SU-DHL-6 (cell line): ENCODE data around the gene NR2F6.

ENCODE experiments used
- H2AFZ ChIP-seq: fragments of 200-600 bp; sonication (generic); 2 replicates; pipeline ENCODE4 v1.6.1; 2014; ENCODE audit warnings: low read depth, mild to moderate bottlenecking, moderate library complexity, mixed read lengths, antibody characterized with exemption, low read length; ENCODE audit not compliant: severe bottlenecking
- H3F3A ChIP-seq: fragments of 200-600 bp; shearing (Covaris generic); 2 replicates; pipeline ENCODE4 v1.6.0; 2016; ENCODE audit warnings: antibody characterized with exemption, mild to moderate bottlenecking; ENCODE audit not compliant: insufficient read depth
- H3K27ac ChIP-seq: fragments of 200-600 bp; sonication (generic); 2 replicates; pipeline ENCODE4 v1.5.1; 2016; ENCODE audit warnings: low read depth, mild to moderate bottlenecking, low read length, moderate library complexity, mixed read lengths
- H3K27me3 ChIP-seq: fragments of 200-600 bp; sonication (generic), shearing (Covaris generic); 2 replicates; pipeline ENCODE4 v1.6.0; 2014; ENCODE audit warnings: mild to moderate bottlenecking, low read length
- H3K36me3 ChIP-seq: fragments of 200-600 bp; sonication (generic); 2 replicates; pipeline ENCODE4 v1.6.1; 2014; ENCODE audit warnings: mild to moderate bottlenecking, low read length, mixed read lengths
- H3K4me2 ChIP-seq: fragments of 300-600, 200-600 bp; shearing (Covaris generic), sonication (generic); 2 replicates; pipeline ENCODE4 v1.6.0; 2014; ENCODE audit warnings: low read length, low read depth, mild to moderate bottlenecking; ENCODE audit not compliant: poor library complexity, severe bottlenecking
- H3K4me3 ChIP-seq: fragments of 200-600 bp; sonication (generic); 2 replicates; pipeline ENCODE4 v1.5.1; 2014; ENCODE audit warnings: antibody characterized with exemption, low read length, mild to moderate bottlenecking, mixed read lengths; ENCODE audit not compliant: insufficient read depth, poor library complexity, severe bottlenecking
- H3K79me2 ChIP-seq: fragments of 200-600 bp; sonication (generic); 2 replicates; pipeline ENCODE4 v1.6.1; 2014; ENCODE audit warnings: mild to moderate bottlenecking, low read length, moderate library complexity; ENCODE audit not compliant: insufficient read depth
- H3K9ac ChIP-seq: fragments of 200-600 bp; sonication (generic); 2 replicates; pipeline ENCODE4 v1.7.0; 2014; ENCODE audit warnings: mild to moderate bottlenecking, low read length
- H3K9me2 ChIP-seq: fragments of 200-600 bp; sonication (generic); replicated peaks from 2 replicates; pipeline ENCODE4 v1.6.1; 2014; ENCODE audit warnings: low read length; ENCODE audit not compliant: insufficient read depth
- H3K9me3 ChIP-seq: fragments of 200-600 bp; sonication (generic); 2 replicates; pipeline ENCODE4 v1.6.1; 2014; ENCODE audit warnings: low read length, mixed read lengths; ENCODE audit not compliant: insufficient read depth
- H4K20me1 ChIP-seq: fragments of 200-600 bp; sonication (generic); 2 replicates; pipeline ENCODE4 v1.6.1; 2014; ENCODE audit warnings: low read depth, mild to moderate bottlenecking, antibody characterized with exemption, low read length, moderate library complexity, mixed read lengths
- CTCF ChIP-seq: fragments of 200-600 bp; sonication (generic); IDR thresholded peaks from one replicate; pipeline ENCODE4 v1.5.1; 2017; ENCODE audit warnings: antibody characterized with exemption, mild to moderate bottlenecking, low read length, moderate library complexity; ENCODE audit not compliant: insufficient read depth, poor library complexity, severe bottlenecking
- EZH2phosphoT487 ChIP-seq: fragments of 200-600 bp; sonication (generic), shearing (Covaris generic); conservative IDR thresholded peaks from 2 replicates; pipeline ENCODE4 v1.6.1; 2018; ENCODE audit warnings: mild to moderate bottlenecking, antibody characterized with exemption, low read length, moderate library complexity, mixed read lengths

Gene NR2F6

GRCh38 chr19:17259118-17259780 lies 13.5 kb upstream of the NR2F6 start:
- Histone ChIP-seq H3K4me3 (no peak overlapping the region), H4K20me1 (no peaks in the 10 kb centered on the region), H3F3A (peaks cover 4% of the 10 kb centered on the region; the same call in 1 of the 2 replicates), H3K27ac (no peak overlapping the region), H3K36me3 (no peaks in the 10 kb centered on the region), H3K79me2 (no peaks in the 10 kb centered on the region), H3K9me3 (no peaks in the 10 kb centered on the region), H3K4me2 (no peak overlapping the region), H3K9me2 (no peaks in the 10 kb centered on the region), H2AFZ (no peak overlapping the region), H3K9ac (no peak overlapping the region), H3K27me3 (no peaks in the 10 kb centered on the region)
- no peak for TF ChIP-seq EZH2phosphoT487
- TF ChIP-seq CTCF, result no peak

- Histone ChIP-seq H2AFZ (no peak overlapping the region), H3K4me3 (no peak overlapping the region), H3K9ac (no peak overlapping the region), H3K9me2 (no peaks in the 10 kb centered on the region), H3K27me3 (no peaks in the 10 kb centered on the region), H4K20me1 (no peaks in the 10 kb centered on the region), H3K27ac (no peak overlapping the region), H3K36me3 (no peaks in the 10 kb centered on the region), H3K79me2 (no peaks in the 10 kb centered on the region), H3K9me3 (no peaks in the 10 kb centered on the region), H3F3A (no peaks in the 10 kb centered on the region), H3K4me2 (no peak overlapping the region)
- TF ChIP-seq CTCF, result no peak
- TF ChIP-seq EZH2phosphoT487, result no peak
These were observed 10.4 kb upstream of the NR2F6 start for GRCh38 chr19:17256130-17256529.

- H3K9ac ChIP-seq, result no peak overlapping the region
- H3K27ac ChIP-seq, result no peak overlapping the region
- no peak overlapping the region for H3K4me3 ChIP-seq
- H4K20me1 ChIP-seq, result no peaks in the 10 kb centered on the region
- TF ChIP-seq EZH2phosphoT487 (no peak), CTCF (no peak)
- H3K4me2 ChIP-seq, result no peak overlapping the region
- H3K9me3 ChIP-seq, result no peaks in the 10 kb centered on the region
- no peaks in the 10 kb centered on the region for H3F3A ChIP-seq
- H3K36me3 ChIP-seq, result no peaks in the 10 kb centered on the region
- no peak overlapping the region for H2AFZ ChIP-seq
- H3K79me2 ChIP-seq, result no peaks in the 10 kb centered on the region
- H3K9me2 ChIP-seq, result no peaks in the 10 kb centered on the region
- no peaks in the 10 kb centered on the region for H3K27me3 ChIP-seq
These were observed 9.5 kb upstream of the NR2F6 start for GRCh38 chr19:17255150-17255621.
